ENCODE results near the gene MYZAP. TPM values are rescaled to one million over a fixed set of nuclear protein-coding genes. Genes with fewer than 3 reads are reported as not detected.

Gene MYZAP
- total RNA-seq, 1 experiment from 2014 or later: 5.9 TPM

GRCh38 chr15:57649138-57649537 lies 57.4 kb downstream of the MYZAP start:
- H3K4me3 ChIP-seq: no peak overlapping the region
- no peaks in the 10 kb centered on the region for H3F3A ChIP-seq (ENCODE audit: insufficient read depth, low read depth)
- H3K27ac ChIP-seq: no peak overlapping the region
- H3K27me3 ChIP-seq (ENCODE audit: insufficient read depth, low read depth): no peaks in the 10 kb centered on the region
- no peaks in the 10 kb centered on the region for H3K79me2 ChIP-seq (ENCODE audit: low read depth)
- H3K36me3 ChIP-seq (ENCODE audit: low read depth): no peaks in the 10 kb centered on the region
- BruUV-seq (replicated peaks): no TSS peak
- H3K4me1 ChIP-seq (replicated peaks; ENCODE audit: insufficient read depth): no peaks in the 10 kb centered on the region
- TF ChIP-seq EZH2 (IDR thresholded peaks at IDR 0.05; ENCODE audit: low read depth) (no peak), CTCF (conservative IDR thresholded peaks at IDR 0.05) (no peak)
- POLR2A ChIA-PET (ENCODE audit: unreplicated experiment): no interaction called here
- intact Hi-C loops (cut with micrococcal nuclease; ENCODE audit: unreplicated experiment): loop anchor here (10.0 kb wide), 1 partner anchor 426 kb away; no protein-coding TSS in a partner anchor
- no peak overlapping the region for H2AFZ ChIP-seq
- CTCF ChIA-PET: no interaction called here
- H3K4me2 ChIP-seq: no peak overlapping the region
- H3K9me3 ChIP-seq (ENCODE audit: insufficient read depth, low read depth): no peaks in the 10 kb centered on the region
- no peaks in the 10 kb centered on the region for H4K20me1 ChIP-seq (ENCODE audit: insufficient read depth)
- DNase-seq: no peak
- H3K9me2 ChIP-seq (ENCODE audit: insufficient read depth): no peaks in the 10 kb centered on the region

- Histone ChIP-seq H3K79me2 (ENCODE audit: low read depth) (no peaks in the 10 kb centered on the region), H3K9me3 (ENCODE audit: insufficient read depth, low read depth) (no peaks in the 10 kb centered on the region), H3K4me3 (no peak overlapping the region), H3K36me3 (ENCODE audit: low read depth) (no peaks in the 10 kb centered on the region), H3K27ac (no peak overlapping the region), H2AFZ (no peak overlapping the region), H3K4me1 (replicated peaks; ENCODE audit: insufficient read depth) (no peaks in the 10 kb centered on the region), H3K27me3 (ENCODE audit: insufficient read depth, low read depth) (no peaks in the 10 kb centered on the region), H4K20me1 (ENCODE audit: insufficient read depth) (no peaks in the 10 kb centered on the region), H3K4me2 (no peak overlapping the region), H3F3A (ENCODE audit: insufficient read depth, low read depth) (no peaks in the 10 kb centered on the region), H3K9me2 (ENCODE audit: insufficient read depth) (no peaks in the 10 kb centered on the region)
- no TSS peak for BruUV-seq (replicated peaks)
- TF ChIP-seq CTCF (conservative IDR thresholded peaks at IDR 0.05) (no peak), EZH2 (IDR thresholded peaks at IDR 0.05; ENCODE audit: low read depth) (no peak)
- ChIA-PET POLR2A (ENCODE audit: unreplicated experiment) (no interaction called here), CTCF (no interaction called here)
- DNase-seq: no peak
- intact Hi-C loops (cut with micrococcal nuclease; ENCODE audit: unreplicated experiment): no loop called here
These were observed 59.7 kb downstream of the MYZAP start for GRCh38 chr15:57651445-57651844.

GRCh38 chr15:57652481-57652880 lies 60.8 kb downstream of the MYZAP start:
- Histone ChIP-seq H3K4me3 (no peak overlapping the region), H3F3A (ENCODE audit: insufficient read depth, low read depth) (no peaks in the 10 kb centered on the region), H3K27ac (no peak overlapping the region), H3K4me2 (no peak overlapping the region), H3K9me3 (ENCODE audit: insufficient read depth, low read depth) (no peaks in the 10 kb centered on the region), H3K9me2 (ENCODE audit: insufficient read depth) (no peaks in the 10 kb centered on the region), H4K20me1 (ENCODE audit: insufficient read depth) (no peaks in the 10 kb centered on the region), H3K27me3 (ENCODE audit: insufficient read depth, low read depth) (no peaks in the 10 kb centered on the region), H3K36me3 (ENCODE audit: low read depth) (no peaks in the 10 kb centered on the region), H3K4me1 (replicated peaks; ENCODE audit: insufficient read depth) (no peaks in the 10 kb centered on the region), H3K79me2 (ENCODE audit: low read depth) (no peaks in the 10 kb centered on the region), H2AFZ (no peak overlapping the region)
- no peak for DNase-seq
- no TSS peak for BruUV-seq (replicated peaks)
- intact Hi-C loops (cut with micrococcal nuclease; ENCODE audit: unreplicated experiment): no loop called here
- POLR2A ChIA-PET (ENCODE audit: unreplicated experiment): interaction anchor here (0.6 kb wide), 2 partner anchors 74 to 824 kb away, joined by 3 to 7 read pairs; no protein-coding TSS in a partner anchor
- CTCF ChIA-PET: no interaction called here
- TF ChIP-seq CTCF (conservative IDR thresholded peaks at IDR 0.05): no peak
- no peak for TF ChIP-seq EZH2 (IDR thresholded peaks at IDR 0.05; ENCODE audit: low read depth)

Measured in PC-9 (cell line).